Endodermal cell (in vitro differentiated cells): ENCODE results near the gene SSC4D. TPM values are rescaled to one million over a fixed set of nuclear protein-coding genes. Genes with fewer than 3 reads are reported as not detected.

ENCODE experiments used
- DNase-seq: peaks from one replicate; pipeline ENCODE4 v3.0.0-alpha.2; 2017
- H3K27ac ChIP-seq: 2 replicates; pipeline ENCODE4 v1.5.1; 2013; ENCODE audit warnings: mild to moderate bottlenecking, low read depth, low read length, moderate library complexity
- H3K27me3 ChIP-seq: 2 replicates; pipeline ENCODE4 v1.6.1; 2013; ENCODE audit warnings: mild to moderate bottlenecking, low read length, moderate library complexity; ENCODE audit not compliant: insufficient read depth, control insufficient read depth, poor library complexity, severe bottlenecking
- H3K36me3 ChIP-seq: 2 replicates; pipeline ENCODE4 v1.7.0; 2013; ENCODE audit warnings: mild to moderate bottlenecking, low read length, moderate library complexity; ENCODE audit not compliant: control insufficient read depth, insufficient read depth
- H3K4me1 ChIP-seq: one replicate; pipeline ENCODE4 v1.7.0; 2013; ENCODE audit warnings: low read length; ENCODE audit not compliant: control insufficient read depth, insufficient read depth
- H3K4me3 ChIP-seq: 2 replicates; pipeline ENCODE4 v1.5.1; 2013; ENCODE audit warnings: mild to moderate bottlenecking, low read length, moderate library complexity
- H3K9ac ChIP-seq: 2 replicates; pipeline ENCODE4 v1.6.1; 2013; ENCODE audit warnings: mild to moderate bottlenecking, low read length, moderate library complexity; ENCODE audit not compliant: poor library complexity, severe bottlenecking; ENCODE audit errors: extremely low read depth
- H3K9me3 ChIP-seq: 2 replicates; pipeline ENCODE4 v1.6.1; 2013; ENCODE audit warnings: mild to moderate bottlenecking, low read length, moderate library complexity; ENCODE audit not compliant: control insufficient read depth
- H3K27ac Mint-ChIP-seq: 2 replicates; pipeline ENCODE4 v1.8.0; 2020; ENCODE audit warnings: mixed read lengths
- H3K27me3 Mint-ChIP-seq: 2 replicates; pipeline ENCODE4 v1.8.0; 2021; ENCODE audit warnings: mild to moderate bottlenecking, mixed read lengths; ENCODE audit not compliant: insufficient read depth
- H3K36me3 Mint-ChIP-seq: 2 replicates; pipeline ENCODE4 v1.8.0; 2020; ENCODE audit warnings: low read depth, mixed read lengths
- H3K4me1 Mint-ChIP-seq: 2 replicates; pipeline ENCODE4 v1.8.0; 2020; ENCODE audit warnings: mixed read lengths
- H3K4me3 Mint-ChIP-seq: 2 replicates; pipeline ENCODE4 v1.8.0; 2020; ENCODE audit warnings: mild to moderate bottlenecking, moderate library complexity, mixed read lengths
- H3K9me3 Mint-ChIP-seq: 2 replicates; pipeline ENCODE4 v1.8.0; 2020; ENCODE audit warnings: mild to moderate bottlenecking, mixed read lengths
- CTCF ChIP-seq: fragments of 200-600 bp; sonication (generic); conservative IDR thresholded peaks from 2 replicates; pipeline ENCODE4 v1.5.0; 2021; ENCODE audit warnings: antibody characterized with exemption, mild to moderate bottlenecking
- WGBS, 2 experiments: methylation state at CpG; one replicate each; pipeline versions ENCODE4 v1.1.5 to v1.1.7; 2013; ENCODE audit warnings: missing lambda C conversion rate in 2 of 2, mixed read lengths in 1 of 2; ENCODE audit not compliant: insufficient coverage in 1 of 2, insufficient read length in 1 of 2; 5-methylcytosine and 5-hydroxymethylcytosine counted together
- total RNA-seq, 2 donors: library from RNA; stranded (reverse); fragmentation: NEBNext Ultra II Directional in 1 of 2; extraction: Animal tissue kit (Norgen Biotek cat#: 25700) in 1 of 2; gene quantifications; 2 replicates in 1 of 2; 3 replicates in 1 of 2; pipeline ENCODE4 v1.2.1, GENCODE V29; 2021

Gene SSC4D
- total RNA-seq, 2 donors from 2014 or later = 21.9 to 44.5 TPM

GRCh38 chr7:76343931-76344321 lies 65.6 kb downstream of the SSC4D start:
- H3K4me3 ChIP-seq = no peak overlapping the region
- 92 to 97% methylated on average over 6 of the region's 6 CpGs for WGBS, 2 experiments
- no peak overlapping the region for H3K27ac Mint-ChIP-seq
- no peaks in the 10 kb centered on the region for H3K9me3 ChIP-seq
- H3K27me3 ChIP-seq = no peaks in the 10 kb centered on the region
- no peaks in the 10 kb centered on the region for H3K9me3 Mint-ChIP-seq
- no peak overlapping the region for H3K9ac ChIP-seq
- H3K4me3 Mint-ChIP-seq = no peak overlapping the region
- H3K36me3 Mint-ChIP-seq = peaks cover 83% of the 10 kb centered on the region
- no peak for DNase-seq
- H3K4me1 Mint-ChIP-seq = peaks cover 8% of the 10 kb centered on the region
- no peaks in the 10 kb centered on the region for H3K4me1 ChIP-seq
- H3K27me3 Mint-ChIP-seq = no peaks in the 10 kb centered on the region
- no peak overlapping the region for H3K27ac ChIP-seq
- no peak for TF ChIP-seq CTCF
- H3K36me3 ChIP-seq = peaks cover 91% of the 10 kb centered on the region

- 83 to 86% methylated on average over 5 to 6 of the region's 6 CpGs for WGBS, 2 experiments
These were observed 66.1 kb downstream of the SSC4D start for GRCh38 chr7:76343294-76343930.

GRCh38 chr7:76342222-76342621 lies 67.3 kb downstream of the SSC4D start:
- WGBS, 2 experiments = 92 to 94% methylated on average over 5 of the region's 5 CpGs
- Histone ChIP-seq H3K9ac (no peak overlapping the region), H3K9me3 (no peaks in the 10 kb centered on the region), H3K36me3 (peaks cover 91% of the 10 kb centered on the region), H3K4me1 (peaks cover 3% of the 10 kb centered on the region), H3K4me3 (no peak overlapping the region), H3K27me3 (no peaks in the 10 kb centered on the region), H3K27ac (no peak overlapping the region)
- Mint-ChIP-seq H3K4me3 (no peak overlapping the region), H3K27ac (peak overlapping the region; percentile 14), H3K27me3 (no peaks in the 10 kb centered on the region), H3K36me3 (peaks cover 78% of the 10 kb centered on the region), H3K4me1 (peaks cover 13% of the 10 kb centered on the region), H3K9me3 (no peaks in the 10 kb centered on the region)
- DNase-seq = no peak
- no peak for TF ChIP-seq CTCF

More at GRCh38 chr7:76343294-76343930, 66.1 kb downstream of the SSC4D start:
- H3K4me1 Mint-ChIP-seq = peaks cover 9% of the 10 kb centered on the region
- peaks cover 91% of the 10 kb centered on the region for H3K36me3 ChIP-seq
- TF ChIP-seq CTCF = no peak
- no peak for DNase-seq
- no peaks in the 10 kb centered on the region for H3K9me3 Mint-ChIP-seq
- H3K27ac Mint-ChIP-seq = no peak overlapping the region
- H3K9me3 ChIP-seq = no peaks in the 10 kb centered on the region
- H3K4me3 ChIP-seq = no peak overlapping the region
- H3K27me3 ChIP-seq = no peaks in the 10 kb centered on the region
- H3K36me3 Mint-ChIP-seq = peaks cover 79% of the 10 kb centered on the region
- no peak overlapping the region for H3K27ac ChIP-seq
- no peak overlapping the region for H3K9ac ChIP-seq
- H3K27me3 Mint-ChIP-seq = no peaks in the 10 kb centered on the region
- peaks cover under 1% of the 10 kb centered on the region for H3K4me1 ChIP-seq
- H3K4me3 Mint-ChIP-seq = no peak overlapping the region
